ENCODE results near the gene BRD3. TPM values are rescaled to one million over a fixed set of nuclear protein-coding genes. Genes with fewer than 3 reads are reported as not detected.
A peak's percentile ranks its signal among the peaks of the same experiment; 100 is the strongest.

BRD3 gene
- total RNA-seq, 1 experiment from 2014 or later = 57.5 TPM

DNA sequence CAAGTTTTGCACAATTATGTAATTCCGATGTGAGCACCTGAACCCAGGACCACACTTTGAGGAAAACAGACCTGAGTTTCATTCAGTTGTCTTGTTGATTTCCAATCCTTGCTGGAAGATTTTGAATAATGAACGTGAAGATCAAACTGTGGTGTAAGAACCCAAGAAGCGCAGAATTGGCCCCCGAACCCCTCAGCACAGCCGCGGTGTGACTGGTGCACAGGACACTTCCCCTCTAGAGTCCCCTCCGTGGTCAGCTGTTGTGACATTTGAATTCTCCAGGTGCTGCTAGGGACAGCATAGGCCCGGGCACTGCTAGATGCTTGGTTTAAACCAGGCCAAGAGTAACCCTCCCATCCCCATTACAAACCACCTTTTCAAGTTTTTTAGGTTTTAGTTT, 40.8 kb downstream of the BRD3 start:
- Mint-ChIP-seq H3K27ac (ENCODE audit: unreplicated experiment) (no peak overlapping the region), H3K36me3 (ENCODE audit: insufficient read depth, unreplicated experiment) (peaks cover 34% of the 10 kb centered on the region), H3K27me3 (ENCODE audit: insufficient read depth, unreplicated experiment) (no peaks in the 10 kb centered on the region), H3K9me3 (ENCODE audit: unreplicated experiment) (no peaks in the 10 kb centered on the region), H3K4me1 (ENCODE audit: low read depth, unreplicated experiment) (no peaks in the 10 kb centered on the region), H3K4me3 (ENCODE audit: unreplicated experiment) (no peak overlapping the region)
- H3K4me3 ChIP-seq (ENCODE audit: low read depth, low read length) = no peak overlapping the region
- H3K27me3 ChIP-seq (replicated peaks; ENCODE audit: control insufficient read depth, insufficient read depth, low read length) = no peaks in the 10 kb centered on the region
- CTCF ChIA-PET = no interaction called here
- BruUV-seq (replicated peaks) = no TSS peak
- no peak for DNase-seq
- H3K4me1 ChIP-seq = 0 out of 2 replicates have a peak, but pooled peaks cover 4% of the 10 kb centered on the region
- intact Hi-C loops (cut with micrococcal nuclease; ENCODE audit: unreplicated experiment) = no loop called here
- no peaks in the 10 kb centered on the region for H3K9me3 ChIP-seq
- TF ChIP-seq, protein P1, sequence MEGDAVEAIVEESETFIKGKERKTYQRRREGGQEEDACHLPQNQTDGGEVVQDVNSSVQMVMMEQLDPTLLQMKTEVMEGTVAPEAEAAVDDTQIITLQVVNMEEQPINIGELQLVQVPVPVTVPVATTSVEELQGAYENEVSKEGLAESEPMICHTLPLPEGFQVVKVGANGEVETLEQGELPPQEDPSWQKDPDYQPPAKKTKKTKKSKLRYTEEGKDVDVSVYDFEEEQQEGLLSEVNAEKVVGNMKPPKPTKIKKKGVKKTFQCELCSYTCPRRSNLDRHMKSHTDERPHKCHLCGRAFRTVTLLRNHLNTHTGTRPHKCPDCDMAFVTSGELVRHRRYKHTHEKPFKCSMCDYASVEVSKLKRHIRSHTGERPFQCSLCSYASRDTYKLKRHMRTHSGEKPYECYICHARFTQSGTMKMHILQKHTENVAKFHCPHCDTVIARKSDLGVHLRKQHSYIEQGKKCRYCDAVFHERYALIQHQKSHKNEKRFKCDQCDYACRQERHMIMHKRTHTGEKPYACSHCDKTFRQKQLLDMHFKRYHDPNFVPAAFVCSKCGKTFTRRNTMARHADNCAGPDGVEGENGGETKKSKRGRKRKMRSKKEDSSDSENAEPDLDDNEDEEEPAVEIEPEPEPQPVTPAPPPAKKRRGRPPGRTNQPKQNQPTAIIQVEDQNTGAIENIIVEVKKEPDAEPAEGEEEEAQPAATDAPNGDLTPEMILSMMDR (IDR thresholded peaks at IDR 0.05; ENCODE audit: insufficient read depth in 1 of 2, low read depth in 1 of 2, low read length in 1 of 2, severe bottlenecking in 1 of 2, unreplicated experiment in 1 of 2) = no peak
- H3K36me3 ChIP-seq (ENCODE audit: control insufficient read depth, insufficient read depth, low read length) = peaks cover 1% of the 10 kb centered on the region; the same call in 1 of the 2 replicates
- POLR2A ChIA-PET = no interaction called here

DNA sequence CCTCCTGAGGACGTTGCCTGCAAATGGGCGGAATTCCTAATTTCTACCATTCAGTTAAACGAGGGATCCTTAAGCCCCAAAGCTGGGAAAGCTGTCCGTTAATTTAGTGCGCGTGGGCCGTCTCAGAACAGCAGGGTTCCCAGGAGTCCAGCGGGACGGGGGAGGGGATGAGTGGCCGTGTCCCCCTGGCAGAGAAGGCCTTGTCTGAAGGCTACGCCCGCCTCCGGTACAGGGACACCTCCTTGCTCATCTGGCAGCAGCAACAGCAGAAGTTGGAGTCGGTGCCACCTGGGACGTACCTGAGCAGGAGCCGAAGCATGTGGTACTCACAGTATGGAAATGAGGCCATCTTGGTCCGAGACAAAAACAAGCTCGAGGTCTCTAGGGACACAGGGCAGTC, 41.2 kb downstream of the BRD3 start:
- Histone ChIP-seq H3K4me1 (0 out of 2 replicates have a peak, but pooled peaks cover 4% of the 10 kb centered on the region), H3K36me3 (ENCODE audit: control insufficient read depth, insufficient read depth, low read length) (peaks cover 1% of the 10 kb centered on the region; the same call in 1 of the 2 replicates), H3K4me3 (ENCODE audit: low read depth, low read length) (no peak overlapping the region), H3K27me3 (replicated peaks; ENCODE audit: control insufficient read depth, insufficient read depth, low read length) (no peaks in the 10 kb centered on the region), H3K9me3 (no peaks in the 10 kb centered on the region)
- Mint-ChIP-seq H3K9me3 (ENCODE audit: unreplicated experiment) (no peaks in the 10 kb centered on the region), H3K4me1 (ENCODE audit: low read depth, unreplicated experiment) (no peaks in the 10 kb centered on the region), H3K27me3 (ENCODE audit: insufficient read depth, unreplicated experiment) (no peaks in the 10 kb centered on the region), H3K36me3 (ENCODE audit: insufficient read depth, unreplicated experiment) (peaks cover 34% of the 10 kb centered on the region), H3K4me3 (ENCODE audit: unreplicated experiment) (peak overlapping the region; percentile 75), H3K27ac (ENCODE audit: unreplicated experiment) (no peak overlapping the region)
- DNase-seq = no peak
- TF ChIP-seq, protein P1 (IDR thresholded peaks at IDR 0.05; ENCODE audit: insufficient read depth in 1 of 2, low read depth in 1 of 2, low read length in 1 of 2, severe bottlenecking in 1 of 2, unreplicated experiment in 1 of 2) = no peak
- ChIA-PET CTCF (no interaction called here), POLR2A (no interaction called here)
- intact Hi-C loops (cut with micrococcal nuclease; ENCODE audit: unreplicated experiment) = no loop called here
- BruUV-seq (replicated peaks) = TSS peak; percentile 42

DNA sequence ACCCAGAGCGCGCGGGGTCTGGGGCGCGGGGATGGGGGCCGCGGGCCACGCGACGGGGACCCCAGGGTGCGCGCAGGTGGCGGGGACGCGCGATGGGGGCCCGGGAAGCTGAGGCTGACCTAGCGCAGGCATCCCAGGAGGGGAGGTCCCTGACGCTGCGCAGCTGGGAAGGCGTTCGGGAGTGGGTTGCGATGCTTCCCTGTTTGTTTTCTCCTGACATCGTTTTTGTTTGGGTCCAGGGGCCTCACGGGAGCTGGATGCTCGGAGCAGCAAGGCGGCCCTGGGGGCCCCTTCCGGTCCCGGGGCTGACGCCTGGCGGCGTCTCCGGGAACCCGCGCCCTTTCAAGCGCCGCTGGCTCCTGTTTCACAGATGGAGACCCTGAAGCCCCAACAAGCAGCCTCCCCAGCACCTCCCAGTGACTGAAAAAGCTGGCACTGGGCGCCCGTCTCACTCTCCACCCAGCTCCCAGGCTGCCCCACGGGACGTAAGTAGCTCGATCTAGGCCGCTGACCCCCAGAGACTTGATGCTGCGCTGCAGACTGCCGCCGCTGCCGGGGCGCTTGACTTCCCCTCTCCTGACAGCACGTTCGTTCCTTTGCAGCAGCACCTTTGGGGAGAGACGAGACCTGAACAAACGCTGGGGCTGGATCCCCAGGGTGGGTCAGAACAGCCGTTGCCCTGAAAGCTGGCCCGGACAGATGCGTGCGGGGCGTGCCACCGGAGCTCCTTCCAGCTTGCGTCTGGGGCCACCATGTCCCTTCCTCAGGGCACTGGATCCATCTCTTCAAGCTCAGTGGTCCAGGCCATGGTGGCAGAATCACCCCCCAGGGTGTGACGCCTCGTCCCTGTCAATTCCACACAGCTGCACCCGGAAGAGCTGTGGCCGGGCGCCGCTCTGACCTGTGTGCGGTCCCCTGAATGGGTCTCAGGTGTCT, 42.0 kb downstream of the BRD3 start:
- peak in 1 of 2 experiments; percentile 59 for DNase-seq
- Histone ChIP-seq H3K9me3 (no peaks in the 10 kb centered on the region), H3K27me3 (replicated peaks; ENCODE audit: control insufficient read depth, insufficient read depth, low read length) (no peaks in the 10 kb centered on the region), H3K4me1 (0 out of 2 replicates have a peak, but pooled peaks cover 4% of the 10 kb centered on the region), H3K36me3 (ENCODE audit: control insufficient read depth, insufficient read depth, low read length) (peaks cover 1% of the 10 kb centered on the region; the same call in 1 of the 2 replicates), H3K4me3 (ENCODE audit: low read depth, low read length) (peak overlapping the region; percentile 87)
- H3K27ac Mint-ChIP-seq (ENCODE audit: unreplicated experiment) = peak overlapping the region; percentile 35
- no peaks in the 10 kb centered on the region for H3K9me3 Mint-ChIP-seq (ENCODE audit: unreplicated experiment)
- intact Hi-C loops (cut with micrococcal nuclease; ENCODE audit: unreplicated experiment) = loop anchor here (1.0 kb wide), 1 partner anchor 42 kb away; the partner anchor contains the start of gene BRD3
- TF ChIP-seq, protein P1 (IDR thresholded peaks at IDR 0.05; ENCODE audit: insufficient read depth in 1 of 2, low read depth in 1 of 2, low read length in 1 of 2, severe bottlenecking in 1 of 2, unreplicated experiment in 1 of 2) = peak in 1 of 2 experiments; percentile 35
- H3K36me3 Mint-ChIP-seq (ENCODE audit: insufficient read depth, unreplicated experiment) = peaks cover 29% of the 10 kb centered on the region
- H3K4me3 Mint-ChIP-seq (ENCODE audit: unreplicated experiment) = peak overlapping the region; percentile 75
- ChIA-PET CTCF (interaction anchor here (0.9 to 1.9 kb wide), 3 partner anchors 31 to 256 kb away, joined by 6 to 13 read pairs (median 8); no protein-coding TSS in a partner anchor), POLR2A (interaction anchor here (0.6 to 1.1 kb wide), 2 partner anchors 11 to 41 kb away, joined by 3 to 5 read pairs; no protein-coding TSS in a partner anchor)
- no peaks in the 10 kb centered on the region for H3K4me1 Mint-ChIP-seq (ENCODE audit: low read depth, unreplicated experiment)
- BruUV-seq (replicated peaks) = no TSS peak
- H3K27me3 Mint-ChIP-seq (ENCODE audit: insufficient read depth, unreplicated experiment) = no peaks in the 10 kb centered on the region
